GM12874 (cell line): Measurements from ENCODE around the gene HOXD10.

Source experiments
- CTCF ChIP-seq: IDR thresholded peaks from 2 replicates; pipeline ENCODE4 v1.5.1; 2011; ENCODE audit warnings: low read depth, mild to moderate bottlenecking, control low read depth, low read length, moderate library complexity; ENCODE audit not compliant: insufficient read depth

HOXD10 gene

GRCh38 chr2:176089843-176090395, 26.7 kb upstream of the HOXD10 start:
- no peak for TF ChIP-seq CTCF

DNA sequence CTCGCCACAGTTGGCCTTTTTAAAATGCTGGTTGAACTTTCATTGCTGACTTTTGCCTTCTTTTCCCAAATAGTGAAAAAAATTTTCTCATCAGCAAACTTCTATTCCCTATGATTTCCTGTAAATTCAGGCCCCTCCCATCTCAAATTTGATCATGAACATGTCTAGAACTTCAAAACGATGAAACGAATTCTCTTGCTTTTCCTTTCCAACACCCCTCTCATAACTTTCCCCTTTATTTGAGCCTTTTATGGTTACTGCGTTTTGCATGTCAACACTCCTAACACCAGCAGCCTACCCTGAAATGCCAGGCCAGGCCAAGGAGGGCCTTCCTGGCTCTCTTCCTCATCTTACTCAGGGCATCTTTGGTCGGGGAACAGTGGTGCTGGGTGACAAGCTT, 25.7 kb upstream of the HOXD10 start:
- TF ChIP-seq CTCF: no peak

- TF ChIP-seq CTCF: no peak
Measured at GRCh38 chr2:176091329-176092258, 25.0 kb upstream of the HOXD10 start.

DNA sequence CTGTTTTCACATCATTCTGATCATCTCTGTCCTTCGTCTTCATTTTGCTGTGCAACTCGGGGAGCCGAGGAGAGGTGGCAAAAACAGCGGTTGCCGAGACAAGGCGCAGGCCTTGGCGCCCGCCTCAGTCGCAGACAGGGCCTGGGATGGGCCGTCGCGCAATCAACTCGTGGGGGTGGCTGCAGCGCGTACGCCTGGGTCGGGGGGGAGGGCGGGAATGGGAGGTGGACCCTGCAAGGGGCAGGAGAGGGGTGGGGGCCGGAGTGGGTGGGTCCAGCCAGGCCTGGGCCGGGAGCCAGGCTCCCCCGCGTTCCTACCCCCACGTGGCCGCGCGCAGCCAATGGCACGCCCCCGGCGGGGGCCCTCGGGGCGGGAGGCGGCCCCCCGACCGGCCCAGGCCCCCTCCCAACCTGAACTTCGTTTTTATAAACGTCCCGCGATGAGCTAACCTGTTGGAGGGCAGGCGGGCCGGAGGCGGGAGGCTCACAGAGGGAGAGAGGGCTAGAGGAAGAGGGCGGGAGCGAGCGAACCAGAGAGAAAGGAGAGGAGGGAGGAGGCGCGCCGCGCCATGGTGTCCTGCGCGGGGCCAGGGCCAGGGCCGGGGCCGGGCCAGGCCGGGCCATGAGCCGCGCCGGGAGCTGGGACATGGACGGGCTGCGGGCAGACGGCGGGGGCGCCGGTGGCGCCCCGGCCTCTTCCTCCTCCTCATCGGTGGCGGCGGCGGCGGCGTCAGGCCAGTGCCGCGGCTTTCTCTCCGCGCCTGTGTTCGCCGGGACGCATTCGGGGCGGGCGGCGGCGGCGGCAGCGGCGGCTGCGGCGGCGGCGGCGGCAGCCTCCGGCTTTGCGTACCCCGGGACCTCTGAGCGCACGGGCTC, 24.1 kb upstream of the HOXD10 start, which contains the start of gene HOXD13:
TSS of gene HOXD13 (plus strand) at position 452 of the 875 bp plus-strand sequence. CDS start at position 622, 170 bp downstream.
- TF ChIP-seq CTCF: no peak

GRCh38 chr2:176093145-176093897, 23.3 kb upstream of the HOXD10 start:
- no peak for TF ChIP-seq CTCF

- no peak for TF ChIP-seq CTCF
Measured at GRCh38 chr2:176093898-176094249, 22.7 kb upstream of the HOXD10 start.
